Right atrium auricular region (tissue), 2 donors: ENCODE data around the gene KRCC1. TPM values are rescaled to one million over a fixed set of nuclear protein-coding genes. Genes with fewer than 3 reads are reported as not detected.

ENCODE experiments used
- DNase-seq: peaks from one replicate; pipeline ENCODE4 v3.0.0-alpha.2; 2019; ENCODE audit warnings: low spot score
- H3K27ac ChIP-seq, 2 donors: fragments of 200-600 bp; sonication (generic); 1 replicate in 1 of 2; 2 replicates in 1 of 2; pipeline ENCODE4 v1.5.1; 2016 to 2019
- H3K27me3 ChIP-seq, 2 donors: fragments of 200-600 bp; sonication (generic); one replicate each; pipeline versions ENCODE4 v1.5.1 to v1.6.0; 2017 to 2019
- H3K36me3 ChIP-seq: fragments of 200-600 bp; sonication (generic); one replicate; pipeline ENCODE4 v1.5.1; 2016
- H3K4me1 ChIP-seq, 2 donors: fragments of 200-600 bp; sonication (generic); one replicate each; pipeline versions ENCODE4 v1.5.1 to v1.6.0; 2017 to 2019
- H3K4me3 ChIP-seq, 2 donors: fragments of 200-600 bp; sonication (generic); 1 replicate in 1 of 2; 2 replicates in 1 of 2; pipeline ENCODE4 v1.5.1; 2017 to 2019; ENCODE audit warnings: mild to moderate bottlenecking in 1 of 2, moderate library complexity in 1 of 2
- H3K9me3 ChIP-seq, 2 donors: fragments of 200-600 bp; sonication (generic); one replicate each; pipeline ENCODE4 v1.5.1; 2019
- CTCF ChIP-seq, 2 donors: fragments of 200-600 bp; sonication (generic); IDR thresholded peaks; one replicate each; pipeline ENCODE4 v1.5.1; 2019; ENCODE audit warnings: antibody characterized with exemption in 2 of 2
- total RNA-seq, 2 donors: library from RNA; depleted of rRNA; stranded (reverse); fragments of >200 nt; gene quantifications; one replicate each; pipeline ENCODE4 v1.1.0, GENCODE V29; 2016

Gene KRCC1
- total RNA-seq, 2 donors from 2014 or later, result 20.6 to 27.5 TPM

GRCh38 chr2:88090446-88091283 is 35.1 kb upstream of the KRCC1 start:
- peaks cover 53% of the 10 kb centered on the region for H3K36me3 ChIP-seq
- no peak overlapping the region for H3K27ac ChIP-seq
- no peak overlapping the region for H3K4me3 ChIP-seq
- H3K9me3 ChIP-seq, result no peaks in the 10 kb centered on the region
- H3K4me1 ChIP-seq, result no peaks in the 10 kb centered on the region
- no peak for DNase-seq
- TF ChIP-seq CTCF (IDR thresholded peaks at IDR 0.05), result no peak
- no peaks in the 10 kb centered on the region for H3K27me3 ChIP-seq

- Histone ChIP-seq H3K27ac (no peak overlapping the region), H3K9me3 (no peaks in the 10 kb centered on the region), H3K4me3 (no peak overlapping the region), H3K36me3 (peaks cover 53% of the 10 kb centered on the region), H3K4me1 (no peaks in the 10 kb centered on the region), H3K27me3 (no peaks in the 10 kb centered on the region)
- no peak for TF ChIP-seq CTCF (IDR thresholded peaks at IDR 0.05)
- no peak for DNase-seq
Measured at GRCh38 chr2:88088999-88089398, 33.4 kb upstream of the KRCC1 start.

- no peak overlapping the region for H3K27ac ChIP-seq
- H3K9me3 ChIP-seq, result no peaks in the 10 kb centered on the region
- H3K4me1 ChIP-seq, result no peaks in the 10 kb centered on the region
- TF ChIP-seq CTCF (IDR thresholded peaks at IDR 0.05), result no peak
- no peak for DNase-seq
- H3K27me3 ChIP-seq, result no peaks in the 10 kb centered on the region
- peaks cover 41% of the 10 kb centered on the region for H3K36me3 ChIP-seq
- H3K4me3 ChIP-seq, result no peak overlapping the region
Measured at GRCh38 chr2:88087763-88088162, 32.2 kb upstream of the KRCC1 start.

GRCh38 chr2:88087073-88087472 is 31.5 kb upstream of the KRCC1 start:
- H3K27ac ChIP-seq, result no peak overlapping the region
- H3K9me3 ChIP-seq, result no peaks in the 10 kb centered on the region
- H3K4me1 ChIP-seq, result peaks cover 0 to 3% of the 10 kb centered on the region in 2 donors
- H3K36me3 ChIP-seq, result peaks cover 41% of the 10 kb centered on the region
- TF ChIP-seq CTCF (IDR thresholded peaks at IDR 0.05), result no peak
- H3K27me3 ChIP-seq, result no peaks in the 10 kb centered on the region
- no peak overlapping the region for H3K4me3 ChIP-seq
- DNase-seq, result no peak

GRCh38 chr2:88086401-88086800 is 30.8 kb upstream of the KRCC1 start:
- no peak overlapping the region for H3K27ac ChIP-seq
- TF ChIP-seq CTCF (IDR thresholded peaks at IDR 0.05), result no peak
- peaks cover 41% of the 10 kb centered on the region for H3K36me3 ChIP-seq

More at GRCh38 chr2:88086401-88086800, 30.8 kb upstream of the KRCC1 start:
- H3K4me3 ChIP-seq, result no peak overlapping the region
- DNase-seq, result no peak
- H3K4me1 ChIP-seq, result peaks cover 0 to 7% of the 10 kb centered on the region in 2 donors
- H3K27me3 ChIP-seq, result no peaks in the 10 kb centered on the region
- H3K9me3 ChIP-seq, result no peaks in the 10 kb centered on the region
